A549 (cell line): ENCODE results near the gene FBXO3. TPM values are rescaled to one million over a fixed set of nuclear protein-coding genes. Genes with fewer than 3 reads are reported as not detected.
"Not testable (repeated sequence)": the region's sequence is repeated elsewhere in the genome, so short reads cannot be mapped to it uniquely, and the experiment has no call there.

Source experiments
- ATAC-seq, 2 experiments: fragments of 200-7000 bp in 1 of 2; fragments of >200 bp in 1 of 2; cut with Nextera tagmentation in 1 of 2; cut with Tn5 transposase in 1 of 2; 3 replicates each; pipeline versions ENCODE4 v1.8.0 to v1.9.1; 2018 to 2020; ENCODE audit warnings: mild to moderate bottlenecking in 1 of 2, moderate library complexity in 1 of 2
- CTCF ChIA-PET: fragments of 300-600 bp; sonication (Branson Sonifier 250); formaldehyde crosslinking; extraction: SDS; loops from one replicate; lab custom pipeline; 2021; ENCODE audit warnings: antibody characterized with exemption, inconsistent platforms; lab: Yijun Ruan, JAX
- POLR2A ChIA-PET: fragments of 350-600 bp; formaldehyde crosslinking; extraction: SDS; loops from one replicate; lab custom pipeline; 2021; ENCODE audit warnings: antibody characterized with exemption, inconsistent platforms; lab: Yijun Ruan, JAX
- DNase-seq, 2 experiments: peaks; one replicate each; pipeline versions ENCODE4 v3.0.0 to v3.0.0-alpha.2; 2011 to 2016; ENCODE audit warnings: low read depth in 1 of 2, low spot score in 1 of 2
- FAIRE-seq: peaks from 2 replicates; lab custom pipeline; 2011; peaks lifted over from hg19 to GRCh38; lab: Jason Lieb, UNC
- H3K27ac ChIP-seq, 2 experiments: fragments of >200 bp; sonication (Bioruptor Twin); formaldehyde crosslinking; 3 replicates each; pipeline ENCODE4 v1.5.1; 2016 to 2017
- H3K4me1 ChIP-seq: fragments of >200 bp; sonication (Bioruptor Twin); formaldehyde crosslinking; 3 replicates; pipeline ENCODE4 v1.6.1; 2016
- H3K4me2 ChIP-seq: fragments of >200 bp; sonication (Bioruptor Twin); formaldehyde crosslinking; 3 replicates; pipeline ENCODE4 v1.6.1; 2016
- H3K4me3 ChIP-seq: fragments of >200 bp; sonication (Bioruptor Twin); formaldehyde crosslinking; 3 replicates; pipeline ENCODE4 v1.5.1; 2016
- H3K9me3 ChIP-seq: fragments of >200 bp; sonication (Bioruptor Twin); formaldehyde crosslinking; 3 replicates; pipeline ENCODE4 v1.6.1; 2016
- CBX2 ChIP-seq: fragments of 200-600 bp; sonication (generic); IDR thresholded peaks from 2 replicates; pipeline ENCODE4 v1.6.1; 2016; ENCODE audit warnings: low read depth, mild to moderate bottlenecking, borderline replicate concordance
- EHF ChIP-seq: fragments of 250-450 bp; sonication (Bioruptor Pico); IDR thresholded peaks from 2 replicates; pipeline ENCODE4 v1.5.0; 2020; ENCODE audit warnings: mild to moderate bottlenecking
- EHMT2 ChIP-seq: fragments of 200-600 bp; sonication (generic); IDR thresholded peaks from 2 replicates; pipeline ENCODE4 v1.6.1; 2016; ENCODE audit warnings: antibody characterized with exemption, low read depth, mild to moderate bottlenecking, moderate library complexity
- FOSB ChIP-seq: fragments of 250-450 bp; sonication (Bioruptor Pico); IDR thresholded peaks from 2 replicates; pipeline ENCODE4 v1.5.0; 2020; ENCODE audit warnings: mild to moderate bottlenecking, moderate library complexity
- FOXS1 ChIP-seq: fragments of 250-450 bp; sonication (Bioruptor Pico); IDR thresholded peaks from 2 replicates; pipeline ENCODE4 v1.5.0; 2020; ENCODE audit warnings: mild to moderate bottlenecking, moderate library complexity
- HES2 ChIP-seq: fragments of >200 bp; sonication (Bioruptor Twin); formaldehyde crosslinking; IDR thresholded peaks from 2 replicates; pipeline ENCODE4 v1.6.1; 2016
- HOXA7 ChIP-seq: fragments of 250-450 bp; sonication (Bioruptor Pico); IDR thresholded peaks from 2 replicates; pipeline ENCODE4 v1.5.0; 2020; ENCODE audit warnings: mild to moderate bottlenecking, moderate library complexity
- HOXB5 ChIP-seq: fragments of 250-450 bp; sonication (Bioruptor Pico); IDR thresholded peaks from 2 replicates; pipeline ENCODE4 v1.5.0; 2020; ENCODE audit warnings: mild to moderate bottlenecking, moderate library complexity
- JUN ChIP-seq, 2 experiments: fragments of >200 bp; sonication (Bioruptor Twin); formaldehyde crosslinking; IDR thresholded peaks; 2 replicates in 1 of 2; 3 replicates in 1 of 2; pipeline ENCODE4 v1.6.1; 2016 to 2017
- MAFK ChIP-seq: fragments of 450-650 bp; IDR thresholded peaks from 2 replicates; pipeline ENCODE4 v1.6.1; 2014; ENCODE audit not compliant: partially characterized antibody
- MAX ChIP-seq: IDR thresholded peaks from 2 replicates; pipeline ENCODE4 v1.6.1; 2012
- MYC ChIP-seq: IDR thresholded peaks from 2 replicates; pipeline ENCODE4 v1.6.1; 2012; ENCODE audit warnings: mild to moderate bottlenecking, inconsistent platforms, low read length, improper control_type of control experiment, borderline replicate concordance
- POLR2A ChIP-seq: IDR thresholded peaks from 2 replicates; pipeline ENCODE4 v1.6.1; 2012; ENCODE audit warnings: mild to moderate bottlenecking, low read length
- RARB ChIP-seq: fragments of 250-450 bp; sonication (Bioruptor Pico); IDR thresholded peaks from 2 replicates; pipeline ENCODE4 v1.8.0; 2021; ENCODE audit warnings: mild to moderate bottlenecking, moderate library complexity
- RCOR1 ChIP-seq: fragments of 150-350 bp; IDR thresholded peaks from 2 replicates; pipeline ENCODE4 v1.6.1; 2014; ENCODE audit warnings: antibody characterized with exemption, low read length, low read depth
- RFX5 ChIP-seq: fragments of 450-650 bp; IDR thresholded peaks from 2 replicates; pipeline ENCODE4 v1.7.1; 2014; ENCODE audit warnings: antibody characterized with exemption, mild to moderate bottlenecking, moderate library complexity
- TP53 ChIP-seq: fragments of 250-450 bp; sonication (Bioruptor Pico); IDR thresholded peaks from 2 replicates; pipeline ENCODE4 v1.5.0; 2021; ENCODE audit warnings: mild to moderate bottlenecking, moderate library complexity
- ZC3H11A ChIP-seq: fragments of 450-650 bp; IDR thresholded peaks from 2 replicates; pipeline ENCODE4 v1.6.1; 2014; ENCODE audit warnings: antibody characterized with exemption, mild to moderate bottlenecking
- ZNF302 ChIP-seq: fragments of 250-450 bp; sonication (Bioruptor Pico); IDR thresholded peaks from 2 replicates; pipeline ENCODE4 v1.9.0; 2021; ENCODE audit warnings: inconsistent platforms, mild to moderate bottlenecking, moderate library complexity
- WGBS: methylation state at CpG from one replicate; pipeline ENCODE4 v1.1.6; 2017; ENCODE audit errors: missing lambda C conversion rate; 5-methylcytosine and 5-hydroxymethylcytosine counted together
- polyA plus RNA-seq, 4 experiments: library from polyadenylated mRNA; depleted of rRNA in 3 of 4; stranded (reverse); fragments of >200 nt; fragmentation: RNase III in 1 of 4; extraction: RNeasy Plus Mini Kit Qiagen cat#74134 plus additional on column Dnase treatment in 1 of 4; gene quantifications; 2 replicates in 3 of 4; 3 replicates in 1 of 4; pipeline ENCODE4 v1.2.3, GENCODE V29; 2011 to 2017

FBXO3 gene
- polyA plus RNA-seq, 2 of the 4 experiments (the other 2 are of a cell fraction) = 22.5 to 42.6 TPM

DNA sequence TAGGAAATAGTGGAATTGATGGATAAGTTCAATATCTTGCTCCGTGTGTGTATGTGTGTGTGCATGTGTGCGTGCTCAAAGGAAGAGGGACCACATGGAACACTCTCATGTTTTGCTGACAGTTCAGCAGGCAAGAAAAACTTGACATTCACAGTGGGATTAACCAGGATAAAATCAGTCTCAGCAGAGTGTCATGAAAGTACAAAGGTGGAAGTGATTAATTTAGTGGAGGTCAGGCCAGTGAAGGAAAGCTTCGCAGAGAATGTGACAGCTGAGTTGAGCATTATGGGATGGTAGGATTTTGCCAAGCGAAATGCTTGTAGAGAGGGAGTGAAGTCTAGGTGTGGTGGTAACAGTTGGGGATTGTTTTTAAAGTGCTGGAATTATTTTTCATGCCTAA is 15.7 kb upstream of the FBXO3 start:
- ATAC-seq (no peak), DNase-seq (no peak), FAIRE-seq (no peak)
- 51% methylated on average over 4 of the region's 4 CpGs for WGBS
- Histone ChIP-seq H3K27ac (no peak overlapping the region), H3K4me2 (no peak overlapping the region), H3K4me1 (no peaks in the 10 kb centered on the region), H3K4me3 (no peak overlapping the region), H3K9me3 (peaks cover 4% of the 10 kb centered on the region; the same call in 2 of the 3 replicates)
- ChIA-PET CTCF (interaction anchor here (0.9 kb wide), 1 partner anchor 119 kb away, joined by 3 read pairs; no protein-coding TSS in a partner anchor), POLR2A (no interaction called here)
- TF ChIP-seq FOSB (CRISPR knock-in tag) (no peak), RARB (no peak), TP53 (no peak), EHF (CRISPR knock-in tag) (no peak), JUN (IDR thresholded peaks at IDR 0.05) (no peak), EHMT2 (no peak), FOXS1 (CRISPR knock-in tag) (no peak), MAX (no peak), POLR2A (no peak), HOXB5 (CRISPR knock-in tag) (no peak), ZNF302 (no peak), MYC (no peak), RCOR1 (no peak)

GRCh38 chr11:33788095-33788494 is 13.8 kb upstream of the FBXO3 start:
- ATAC-seq, H3K27ac ChIP-seq, POLR2A ChIA-PET, H3K4me3 ChIP-seq, H3K9me3 ChIP-seq, H3K4me2 ChIP-seq, H3K4me1 ChIP-seq, DNase-seq: not testable (repeated sequence)
- 77% methylated on average over 2 of the region's 2 CpGs for WGBS
- peak; percentile 73 for FAIRE-seq
- CTCF ChIA-PET = interaction anchor here (4.7 kb wide), 1 partner anchor 20 kb away, joined by 21 read pairs; no protein-coding TSS in a partner anchor

DNA sequence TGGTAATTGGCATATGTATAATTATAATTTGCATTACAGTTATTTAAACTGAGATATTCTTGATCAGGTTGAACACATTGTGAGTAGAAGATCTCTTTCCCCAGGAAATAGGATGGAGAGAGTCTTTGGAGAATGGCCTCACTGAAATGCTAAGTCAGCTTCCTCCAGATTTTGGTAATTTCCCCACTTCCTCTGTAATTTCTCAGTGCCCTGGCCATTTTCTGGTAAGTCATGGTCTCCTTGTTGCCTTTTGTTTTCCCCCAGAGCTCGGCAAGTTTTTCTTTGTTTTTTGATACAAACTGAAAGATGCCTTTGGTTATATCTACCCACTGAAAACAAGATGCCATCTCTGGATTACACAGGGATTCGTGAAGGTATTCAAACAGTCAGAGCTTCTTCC is 12.8 kb upstream of the FBXO3 start:
- no peak overlapping the region for H3K4me2 ChIP-seq
- ChIA-PET CTCF (interaction anchor here (0.9 to 4.7 kb wide), 3 partner anchors 19 to 42 kb away, joined by 4 to 21 read pairs (median 4); no protein-coding TSS in a partner anchor), POLR2A (no interaction called here)
- no peak for TF ChIP-seq ZC3H11A
- peak; percentile 32 for TF ChIP-seq MAFK
- no peak overlapping the region for H3K27ac ChIP-seq
- no peaks in the 10 kb centered on the region for H3K4me1 ChIP-seq
- H3K4me3 ChIP-seq = no peak overlapping the region
- DNase-seq (no peak), ATAC-seq (no peak), FAIRE-seq (no peak)
- no peaks in the 10 kb centered on the region for H3K9me3 ChIP-seq
- 25% methylated on average over 2 of the region's 2 CpGs for WGBS

DNA sequence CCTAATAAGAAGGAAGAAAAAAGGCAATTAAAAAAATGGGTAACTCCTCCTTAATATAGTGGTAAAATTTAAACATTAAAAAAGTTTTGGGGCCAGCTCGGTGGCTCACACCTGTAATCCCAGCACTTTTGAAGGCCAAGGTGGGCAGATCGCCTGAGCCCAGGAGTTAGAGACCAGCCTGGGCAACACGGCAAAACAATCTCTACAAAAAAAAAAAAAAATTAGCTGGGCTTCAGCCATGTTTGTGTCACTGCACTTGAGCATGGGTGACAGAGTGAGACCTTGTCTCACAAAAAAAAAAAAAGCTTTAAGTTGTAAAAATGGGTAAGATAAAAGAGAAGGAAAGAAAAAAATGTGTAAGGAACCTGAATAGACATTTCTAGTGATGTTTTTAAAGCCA is 11.3 kb upstream of the FBXO3 start:
- Histone ChIP-seq H3K9me3 (no peaks in the 10 kb centered on the region), H3K4me3 (no peak overlapping the region), H3K4me2 (no peak overlapping the region), H3K4me1 (no peaks in the 10 kb centered on the region), H3K27ac (no peak overlapping the region)
- WGBS = 59% methylated on average over 3 of the region's 3 CpGs
- no peak for FAIRE-seq
- ChIA-PET POLR2A (no interaction called here), CTCF (interaction anchor here (0.6 to 4.7 kb wide), 4 partner anchors 8 to 623 kb away, joined by 3 to 21 read pairs (median 8); no protein-coding TSS in a partner anchor)
- ATAC-seq = no peak
- DNase-seq = no peak
- TF ChIP-seq HOXA7 (no peak), ZC3H11A (no peak), RFX5 (no peak), CBX2 (no peak), MAFK (no peak), RARB (no peak), POLR2A (no peak), HES2 (no peak)
